Choroid plexus epithelial cell (primary cell): ENCODE measurements around the gene DNAAF9.

ENCODE experiments used
- DNase-seq: peaks from one replicate; pipeline ENCODE4 v3.0.0-alpha.2; 2010; ENCODE audit warnings: low read depth
- H3K4me3 ChIP-seq: 2 replicates; pipeline ENCODE4 v1.5.1; 2011; ENCODE audit warnings: low read depth, mild to moderate bottlenecking, control low read depth, low read length, moderate library complexity
- CTCF ChIP-seq: conservative IDR thresholded peaks from 2 replicates; pipeline ENCODE4 v1.5.1; 2011; ENCODE audit warnings: low read depth, mild to moderate bottlenecking, control low read depth, inconsistent platforms, low read length, moderate library complexity

The DNAAF9 gene

GRCh38 chr20:3407040-3407770, at the start of gene DNAAF9:
Gene DNAAF9 (minus strand): TSS chr20:3407669. CDS start chr20:3407557, 112 bp downstream.
- DNase-seq, result peak; percentile 39
- peak; percentile 21 for TF ChIP-seq CTCF

GRCh38 chr20:3456648-3457047, 49.2 kb upstream of the DNAAF9 start:
- no peak for DNase-seq
- H3K4me3 ChIP-seq, result no peak overlapping the region
- TF ChIP-seq CTCF, result no peak

More at GRCh38 chr20:3407040-3407770, at the start of gene DNAAF9:
- peak within 1 kb of the TSS; percentile 85 for H3K4me3 ChIP-seq

- no peak for TF ChIP-seq CTCF
- no peak for DNase-seq
- no peak overlapping the region for H3K4me3 ChIP-seq
Measured at GRCh38 chr20:3454831-3455230, 47.4 kb upstream of the DNAAF9 start.

GRCh38 chr20:3452690-3453089, 45.2 kb upstream of the DNAAF9 start:
- DNase-seq, result no peak
- H3K4me3 ChIP-seq, result no peak overlapping the region
- TF ChIP-seq CTCF, result no peak

- H3K4me3 ChIP-seq, result no peak overlapping the region
- TF ChIP-seq CTCF, result no peak
- DNase-seq, result no peak
Measured at GRCh38 chr20:3452136-3452535, 44.7 kb upstream of the DNAAF9 start.

GRCh38 chr20:3449319-3449718, 41.9 kb upstream of the DNAAF9 start:
- DNase-seq, result no peak
- TF ChIP-seq CTCF, result no peak
- H3K4me3 ChIP-seq, result no peak overlapping the region

GRCh38 chr20:3447321-3447720, 39.9 kb upstream of the DNAAF9 start:
- DNase-seq, result no peak
- no peak overlapping the region for H3K4me3 ChIP-seq
- no peak for TF ChIP-seq CTCF
